BJ (cell line): ENCODE data around the gene PDIK1L. TPM values are rescaled to one million over a fixed set of nuclear protein-coding genes. Genes with fewer than 3 reads are reported as not detected.

Source experiments
- CTCF ChIA-PET: fragments of 350-600 bp; formaldehyde crosslinking; extraction: SDS; loops from one replicate; lab custom pipeline; 2021; ENCODE audit warnings: antibody characterized with exemption, inconsistent platforms; lab: Yijun Ruan, JAX
- POLR2A ChIA-PET: fragments of 300-600 bp; sonication (Branson Sonifier 250); formaldehyde crosslinking; extraction: SDS; loops from one replicate; lab custom pipeline; 2021; ENCODE audit warnings: antibody characterized with exemption; lab: Charles Lee
- DNase-seq: peaks from one replicate; pipeline ENCODE4 v3.0.0-alpha.2; 2011; ENCODE audit warnings: low read depth
- H3K27me3 ChIP-seq: 2 replicates; pipeline ENCODE4 v1.6.0; 2011; ENCODE audit warnings: low read length; ENCODE audit not compliant: control insufficient read depth, insufficient read depth
- H3K36me3 ChIP-seq: 2 replicates; pipeline ENCODE4 v1.5.1; 2011; ENCODE audit warnings: low read length; ENCODE audit not compliant: control insufficient read depth, insufficient read depth
- H3K4me3 ChIP-seq: 2 replicates; pipeline ENCODE4 v1.5.1; 2011; ENCODE audit warnings: low read depth, mild to moderate bottlenecking, control low read depth, low read length
- CTCF ChIP-seq: IDR thresholded peaks from 2 replicates; pipeline ENCODE4 v1.5.1; 2011; ENCODE audit warnings: low read depth, mild to moderate bottlenecking, control low read depth, inconsistent platforms, low read length, moderate library complexity; ENCODE audit not compliant: insufficient read depth
- polyA plus RNA-seq: library from polyadenylated mRNA; depleted of rRNA; stranded (reverse); fragments of >200 nt; gene quantifications from 2 replicates; pipeline ENCODE4 v1.2.3, GENCODE V29; 2011

The PDIK1L gene
- polyA plus RNA-seq, 1 experiment: 1.4 TPM

- H3K4me3 ChIP-seq: no peak overlapping the region
- ChIA-PET CTCF (interaction anchor here (1.8 kb wide), 1 partner anchor 15 kb away, joined by 6 read pairs; no protein-coding TSS in a partner anchor), POLR2A (interaction anchor here (0.6 kb wide), 1 partner anchor 70 kb away, joined by 3 read pairs; no protein-coding TSS in a partner anchor)
- DNase-seq: no peak
- TF ChIP-seq CTCF: no peak
- peaks cover 19% of the 10 kb centered on the region for H3K27me3 ChIP-seq
- H3K36me3 ChIP-seq: no peaks in the 10 kb centered on the region
These were observed 48.1 kb downstream of the PDIK1L start for GRCh38 chr1:26159743-26160039.

GRCh38 chr1:26160527-26161414 lies 49.1 kb downstream of the PDIK1L start:
- Histone ChIP-seq H3K4me3 (no peak overlapping the region; the same call in 1 of the 2 replicates), H3K36me3 (no peaks in the 10 kb centered on the region), H3K27me3 (peaks cover 15% of the 10 kb centered on the region)
- no peak for DNase-seq
- TF ChIP-seq CTCF: no peak
- CTCF ChIA-PET: interaction anchor here (0.6 to 2.5 kb wide), 7 partner anchors 9 to 243 kb away, joined by 3 to 6 read pairs (median 4); partner anchors contain the start of gene ZNF593
- POLR2A ChIA-PET: no interaction called here

GRCh38 chr1:26161415-26162219 lies 50.0 kb downstream of the PDIK1L start:
- no peaks in the 10 kb centered on the region for H3K36me3 ChIP-seq
- CTCF ChIA-PET: interaction anchor here (0.6 to 2.5 kb wide), 9 partner anchors 8 to 244 kb away, joined by 3 to 6 read pairs (median 3); partner anchors contain the start of gene ZNF593

GRCh38 chr1:26162220-26162709 lies 50.6 kb downstream of the PDIK1L start:
- CTCF ChIA-PET: interaction anchor here (0.7 to 2.5 kb wide), 8 partner anchors 7 to 228 kb away, joined by 3 to 10 read pairs (median 4); no protein-coding TSS in a partner anchor
- Histone ChIP-seq H3K36me3 (no peaks in the 10 kb centered on the region), H3K4me3 (peak overlapping the region; percentile 42), H3K27me3 (peaks cover 10% of the 10 kb centered on the region)
- no peak for DNase-seq
- TF ChIP-seq CTCF: no peak
- POLR2A ChIA-PET: no interaction called here

More at GRCh38 chr1:26161415-26162219, 50.0 kb downstream of the PDIK1L start:
- Histone ChIP-seq H3K4me3 (peak overlapping the region; percentile 42), H3K27me3 (peaks cover 10% of the 10 kb centered on the region)
- 0 out of 2 replicates have a peak, but pooled peaks have one; percentile 2 for TF ChIP-seq CTCF
- POLR2A ChIA-PET: no interaction called here
- DNase-seq: no peak
